ENCODE data around the gene MAP2K2.

Gene MAP2K2

DNA sequence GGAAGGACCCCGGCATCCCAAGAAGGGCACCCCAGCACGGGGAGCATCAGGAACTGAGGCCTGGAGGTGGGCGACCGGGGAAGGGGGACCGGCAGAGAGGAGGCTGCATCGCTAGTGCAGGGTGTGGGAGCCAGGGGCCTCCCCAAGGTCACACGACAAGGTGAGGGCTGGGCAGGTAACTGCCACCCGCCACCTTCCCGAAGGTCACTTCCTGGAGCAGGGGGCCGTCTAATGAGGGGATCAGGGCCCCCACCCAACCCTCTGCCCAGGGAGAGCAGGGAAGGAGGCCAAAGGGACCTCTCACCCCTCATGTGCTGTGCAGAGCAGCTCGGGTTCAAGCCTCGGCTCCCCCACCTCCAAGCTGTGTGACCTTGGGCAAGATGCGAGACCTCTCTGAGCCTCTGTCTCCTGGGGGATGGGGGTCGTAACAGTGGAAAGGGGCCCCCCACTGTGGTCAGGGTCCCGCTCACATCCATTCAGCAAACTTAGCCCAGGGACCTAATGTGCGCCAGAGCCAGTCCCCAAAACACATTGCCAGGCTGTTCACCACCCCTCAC, 63.2 kb downstream of the MAP2K2 start:
- no peak for DNase-seq (ENCODE audit: low read depth)

DNA sequence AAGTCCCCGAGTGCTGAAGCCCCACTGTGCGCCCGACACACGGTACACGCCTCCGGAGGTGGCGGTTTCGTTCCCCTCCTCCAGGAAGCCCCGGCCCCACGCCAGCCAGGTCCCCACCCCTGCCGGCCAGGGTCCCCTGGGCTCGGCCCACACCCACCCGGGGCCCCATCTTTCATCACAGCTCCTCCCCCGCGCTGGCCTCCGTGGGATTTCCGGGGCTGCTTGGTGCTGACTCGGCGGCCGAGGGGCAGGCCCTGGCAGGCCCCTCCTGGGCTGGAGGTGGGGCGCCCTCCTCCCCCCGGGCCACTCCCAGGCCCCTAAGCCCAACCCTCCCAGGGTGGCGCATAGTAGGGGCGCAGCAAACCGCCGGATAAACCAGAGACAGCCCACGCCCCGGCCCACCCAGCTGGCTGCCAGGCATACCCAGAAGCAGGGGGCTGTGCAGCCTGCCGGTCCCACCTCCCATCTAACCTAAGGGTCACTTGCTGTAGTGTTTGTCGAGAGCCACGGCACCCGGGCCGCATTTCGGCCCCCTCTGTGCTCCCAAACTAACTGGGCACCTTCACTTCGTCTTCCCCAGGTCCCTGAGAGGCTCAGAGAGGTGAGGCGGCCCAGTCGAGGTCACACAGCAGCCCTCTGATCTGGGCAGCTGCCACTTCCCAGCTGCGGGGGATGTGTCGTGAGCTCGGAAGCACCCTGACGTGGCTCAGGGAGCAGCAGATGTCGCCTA, 63.9 kb downstream of the MAP2K2 start:
- DNase-seq (ENCODE audit: low read depth): peak; percentile 31

DNA sequence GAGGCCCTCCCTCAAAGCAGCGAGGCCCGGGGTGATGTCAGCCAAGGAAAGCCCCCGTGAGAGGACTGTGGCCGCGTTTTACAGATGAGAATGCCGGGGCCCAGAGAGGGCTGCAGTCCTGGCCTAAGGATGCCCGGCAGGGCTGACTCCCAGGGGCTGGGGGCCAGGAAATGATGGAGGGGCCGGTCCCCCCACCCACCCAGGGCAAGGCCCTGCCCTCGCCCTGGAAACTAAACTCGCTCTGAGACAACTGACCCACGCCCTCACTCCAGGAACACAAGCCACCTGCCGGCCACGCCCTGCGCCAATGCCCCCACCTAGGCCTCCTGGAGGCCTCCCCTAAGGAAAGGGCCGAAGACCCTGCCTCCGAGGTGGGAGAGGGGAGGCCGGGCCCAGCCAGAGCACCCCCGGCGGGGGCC, 64.5 kb downstream of the MAP2K2 start:
- no peak for DNase-seq (ENCODE audit: low read depth)

DNA sequence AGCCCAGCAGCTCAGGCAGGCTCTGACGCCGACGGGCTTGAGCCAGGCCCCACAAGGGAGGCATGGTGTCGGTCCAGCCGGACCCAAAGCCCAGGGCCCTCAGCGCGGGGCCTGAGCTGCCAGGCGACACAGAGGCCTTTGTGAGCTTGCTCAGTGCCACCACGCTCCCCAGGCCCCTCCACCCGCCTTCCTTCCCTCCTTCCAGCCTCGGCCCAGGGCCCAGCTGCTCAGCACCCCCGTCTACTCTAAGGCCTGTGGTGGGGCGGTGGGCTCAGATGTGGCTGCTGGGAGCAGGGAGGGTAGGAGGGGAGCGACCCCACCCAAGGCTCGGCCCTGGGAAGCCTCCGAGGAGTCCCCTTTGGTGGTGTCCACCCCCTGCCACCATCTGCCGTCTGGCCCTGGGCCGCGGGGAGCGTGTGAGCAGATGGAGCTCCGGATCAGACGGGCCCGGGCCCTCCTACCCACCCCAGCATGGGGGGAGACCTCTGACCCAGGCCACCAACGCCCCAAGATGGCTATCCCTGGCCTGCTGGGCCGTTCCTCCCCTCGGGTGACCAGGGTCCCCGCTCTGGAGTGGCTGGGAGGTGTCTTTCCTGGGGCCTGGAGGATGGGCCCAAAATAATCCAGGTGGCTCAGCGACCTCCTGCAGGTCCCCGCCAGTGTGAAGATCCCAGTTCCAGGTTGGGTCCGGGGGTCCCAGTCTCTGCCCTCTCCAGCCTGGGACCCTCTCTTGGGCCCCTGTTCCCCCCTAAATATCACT, 65.0 kb downstream of the MAP2K2 start:
- DNase-seq (ENCODE audit: low read depth): no peak

DNA sequence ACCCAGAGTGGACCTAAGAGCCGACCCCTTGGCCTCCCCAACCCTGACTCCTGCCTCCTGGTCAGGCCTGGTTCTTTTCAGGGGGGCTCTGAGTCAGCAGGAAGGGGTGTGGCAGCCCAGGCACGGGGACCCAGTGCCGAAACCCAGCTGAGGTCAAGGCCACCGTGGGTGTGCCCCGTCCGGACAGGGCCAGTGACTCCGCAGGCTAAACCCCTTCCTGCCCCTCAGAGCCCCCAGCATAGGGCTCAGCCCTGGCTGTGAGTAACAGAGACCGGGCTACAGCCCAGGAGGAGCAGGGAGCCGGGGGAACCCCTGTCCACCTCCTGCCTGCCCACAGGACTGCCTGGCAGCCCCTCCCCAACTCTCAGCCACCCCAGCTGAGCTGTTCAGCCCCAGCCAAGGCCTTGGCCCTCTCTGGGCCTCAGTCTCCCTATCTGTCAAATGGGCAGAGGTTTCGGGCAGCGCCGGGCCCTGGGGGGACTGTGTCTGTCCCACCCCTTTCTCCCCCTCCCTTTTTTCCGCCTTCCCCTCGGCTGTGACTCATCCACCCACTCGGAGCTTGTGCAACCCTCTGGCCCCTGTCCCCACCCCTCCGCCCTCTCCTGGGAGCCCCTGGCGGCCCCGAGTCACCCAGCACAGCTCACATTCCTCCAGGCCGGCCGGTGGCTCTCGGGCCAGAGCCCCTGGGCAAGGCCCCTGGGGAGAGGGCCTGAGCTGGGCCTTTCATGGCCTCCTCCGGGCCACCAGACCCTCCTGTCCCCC, 65.8 kb downstream of the MAP2K2 start:
- no peak for DNase-seq (ENCODE audit: low read depth)

DNA sequence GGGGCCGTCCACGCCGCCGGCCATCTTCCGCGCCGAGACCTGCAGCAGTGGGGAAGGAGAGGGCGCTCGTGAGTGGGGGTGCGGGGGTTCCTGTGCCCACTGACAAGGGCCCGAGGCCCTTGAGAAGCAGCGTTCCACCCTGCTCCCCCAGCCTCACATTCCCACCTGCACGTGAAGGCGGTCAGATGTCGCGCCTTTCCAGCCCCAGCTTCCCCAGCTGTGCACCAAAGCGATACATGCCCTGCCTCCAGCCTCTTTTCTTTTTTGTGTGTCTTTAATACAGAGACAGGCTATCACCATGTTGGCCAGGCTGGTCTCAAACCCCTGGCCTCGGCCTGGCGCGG, 68.7 kb downstream of the MAP2K2 start:
- DNase-seq (ENCODE audit: low read depth): no peak

DNA sequence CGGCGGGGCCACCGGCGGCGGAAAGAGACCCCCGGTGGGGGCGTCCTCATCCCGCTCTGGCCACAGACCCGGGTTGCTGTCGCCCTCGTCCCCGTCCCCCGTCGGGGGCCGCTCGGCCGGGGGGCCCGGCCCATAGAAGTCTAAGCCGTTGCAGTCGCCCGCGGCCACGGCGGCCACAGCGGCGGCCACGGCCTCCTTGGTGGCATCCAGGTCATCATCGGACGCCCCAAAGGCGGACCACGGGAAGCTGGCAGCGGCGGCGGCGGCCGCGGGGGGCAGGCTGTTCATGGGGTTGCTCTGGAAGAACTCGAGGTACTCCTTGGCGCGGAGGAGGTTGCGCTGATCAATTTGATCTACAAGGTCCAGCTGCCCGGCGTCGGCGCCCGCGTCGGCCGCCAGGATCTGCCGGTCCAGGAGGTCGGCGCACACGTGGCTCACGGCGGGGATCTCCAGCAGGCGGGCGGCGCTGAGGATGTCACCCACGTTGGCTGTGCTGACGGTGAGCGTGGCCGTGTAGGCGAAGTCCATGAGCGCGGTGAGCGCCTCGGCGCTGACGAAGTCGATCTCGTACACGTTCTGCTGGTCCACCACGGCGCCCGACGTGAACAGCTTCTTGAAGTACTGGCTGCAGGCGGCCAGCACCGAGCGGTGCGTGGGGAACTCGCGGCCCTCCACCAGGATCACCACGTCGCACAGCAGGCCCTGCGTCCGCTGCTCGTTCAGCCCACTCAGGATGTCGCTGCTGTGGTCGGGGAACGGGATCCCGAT, 69.3 kb downstream of the MAP2K2 start:
- DNase-seq (ENCODE audit: low read depth): no peak

DNA sequence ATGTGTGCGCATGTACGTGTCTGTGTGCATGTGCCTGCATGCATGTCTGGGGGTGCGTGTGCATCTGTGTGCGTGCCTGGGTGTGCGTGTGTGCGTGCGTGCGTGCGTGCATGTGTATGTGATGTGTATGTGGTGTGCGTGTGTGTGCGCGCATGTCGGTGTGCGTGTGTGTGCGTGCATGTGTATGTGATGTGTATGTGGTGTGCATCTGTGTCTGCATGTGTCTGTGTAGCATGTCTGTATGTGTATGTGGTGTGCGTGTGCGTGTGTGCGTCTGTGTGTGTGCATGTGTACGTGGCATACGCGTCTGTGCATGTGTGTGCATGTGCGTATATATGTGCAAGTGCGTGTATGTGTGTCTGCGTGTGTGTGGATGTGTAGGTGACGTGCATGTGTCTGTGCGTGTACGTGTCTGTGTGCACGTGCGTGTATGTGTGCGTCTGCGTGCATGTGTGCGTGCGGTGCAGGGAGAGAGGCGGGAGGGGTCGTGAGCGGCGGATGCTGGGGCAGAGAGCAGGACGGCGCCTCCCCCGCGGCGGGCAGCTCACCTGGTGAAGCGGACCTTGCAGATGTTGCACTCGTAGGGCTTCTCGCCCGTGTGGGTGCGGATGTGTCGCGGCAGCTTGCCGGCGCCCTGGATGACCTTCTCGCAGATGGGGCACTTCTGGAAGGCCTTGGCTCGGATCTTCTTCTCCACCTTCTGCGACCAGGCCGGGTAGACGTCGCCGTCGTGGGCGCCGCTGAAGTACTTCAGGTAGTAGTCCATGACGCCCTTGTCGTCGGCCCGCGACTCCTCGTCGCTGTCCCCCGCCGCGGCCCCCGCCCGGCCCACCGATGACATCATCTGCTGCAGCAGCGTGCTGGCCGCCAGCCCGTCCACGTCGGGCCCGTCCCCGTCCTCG, 70.2 kb downstream of the MAP2K2 start:
- DNase-seq (ENCODE audit: low read depth): no peak

DNA sequence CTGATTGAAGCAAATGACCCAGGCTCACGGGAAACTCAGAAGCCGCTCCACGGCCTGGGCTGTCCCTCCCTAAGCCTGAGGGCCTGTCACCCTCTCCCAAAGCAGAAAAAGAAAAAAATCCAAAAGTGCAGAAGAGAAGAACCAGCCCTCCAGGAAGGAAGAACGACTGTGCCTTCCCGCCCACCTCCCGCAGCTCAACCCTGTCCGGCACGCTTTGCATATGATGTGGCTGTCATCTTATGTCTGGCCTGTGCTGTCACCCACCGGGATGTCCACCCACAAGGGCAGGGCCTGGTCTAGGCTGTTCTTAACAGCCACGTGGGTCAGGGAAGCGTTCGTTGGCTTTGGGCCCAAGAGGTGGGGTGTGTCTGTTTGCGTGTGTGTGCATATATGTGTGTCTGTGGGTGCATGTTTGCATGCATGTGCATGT, 70.9 kb downstream of the MAP2K2 start:
- no peak for DNase-seq (ENCODE audit: low read depth)

DNA sequence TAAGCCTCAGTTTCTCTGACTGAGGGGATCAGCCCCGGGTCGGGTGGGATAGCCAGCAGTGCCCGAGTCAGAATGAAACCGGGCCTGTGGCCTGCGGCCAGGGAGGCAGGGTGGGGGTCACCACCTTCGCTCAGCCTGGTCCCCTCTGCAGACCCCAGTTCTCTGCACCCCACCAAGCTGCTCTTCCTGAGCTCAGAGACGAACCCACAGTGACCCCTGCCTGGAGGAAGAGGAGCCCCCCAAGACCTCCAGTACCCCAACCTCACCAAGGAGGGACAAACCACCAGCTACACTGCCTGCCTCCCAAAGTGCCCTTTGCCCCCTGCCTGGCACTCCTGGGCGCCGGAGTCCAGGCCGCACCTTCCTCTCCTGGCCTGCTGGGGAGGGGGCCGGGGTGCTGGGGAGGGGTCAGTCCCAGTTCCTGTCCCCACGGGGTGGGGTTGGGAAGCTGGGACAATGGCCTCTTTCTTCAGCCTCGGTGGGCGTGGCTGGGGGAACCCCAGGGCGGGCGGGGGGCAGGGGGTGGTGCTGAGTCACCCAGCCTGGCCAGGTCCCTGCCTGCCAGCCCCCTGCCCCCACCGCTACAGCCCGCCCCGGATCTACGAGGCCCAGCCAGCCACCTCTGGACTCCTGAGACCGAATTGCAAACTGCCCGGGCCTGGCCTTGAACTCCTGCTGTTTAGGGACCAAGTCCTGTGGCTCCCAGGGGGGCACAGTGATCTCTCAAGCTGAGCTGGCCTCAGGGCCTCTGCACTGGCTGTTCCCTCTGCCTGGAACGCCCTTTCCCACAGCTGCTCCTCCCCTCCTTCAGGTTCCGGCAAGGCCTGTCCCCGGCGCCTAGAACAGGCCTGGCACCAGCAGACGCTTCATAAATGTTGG, 71.6 kb downstream of the MAP2K2 start:
- no peak for DNase-seq (ENCODE audit: low read depth)

DNA sequence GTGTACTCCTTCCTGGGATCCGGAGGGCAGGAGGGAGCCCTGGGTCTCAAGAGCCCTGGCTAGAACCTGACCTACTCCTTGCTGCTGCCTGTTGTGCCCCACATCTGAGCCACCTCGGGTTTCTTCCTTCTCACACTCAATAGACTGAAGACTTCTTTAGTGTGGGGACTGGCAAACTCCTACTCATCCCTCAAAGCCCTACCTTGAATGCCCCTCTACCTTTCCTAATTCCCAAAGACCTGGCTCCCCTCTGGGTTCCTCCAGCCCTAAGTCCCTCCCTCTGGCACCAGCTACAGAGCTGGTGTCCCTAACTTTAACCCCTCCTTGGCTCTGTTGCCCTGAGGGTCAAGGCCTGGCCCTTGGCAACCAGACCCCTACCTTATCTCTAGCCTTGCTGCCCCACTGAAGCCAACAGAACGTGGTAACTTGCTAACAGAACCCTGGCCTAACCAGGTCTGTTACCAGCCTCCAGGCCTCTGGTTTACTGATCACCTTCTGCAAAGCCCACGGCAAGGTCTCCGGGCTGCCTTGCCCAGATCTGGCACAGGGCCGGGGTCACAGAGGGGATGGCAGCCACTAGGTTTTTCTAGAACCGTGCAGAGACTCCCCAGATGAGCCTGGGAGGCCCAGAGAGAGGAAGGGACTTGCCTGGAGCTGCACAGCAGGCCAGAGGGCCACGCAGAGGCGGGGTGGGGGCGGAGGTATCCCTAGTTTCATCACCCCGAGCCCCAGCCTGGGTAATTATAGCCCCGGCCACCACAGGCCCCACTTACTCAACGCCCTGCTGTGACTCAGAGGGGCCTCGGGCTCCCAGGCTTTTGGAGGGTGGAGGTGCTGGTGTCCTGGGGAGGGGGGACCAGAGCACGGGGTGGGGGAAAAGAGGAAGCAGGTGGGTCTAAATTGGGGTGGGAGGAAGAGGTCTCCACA, 72.5 kb downstream of the MAP2K2 start:
- no peak for DNase-seq (ENCODE audit: low read depth)

DNA sequence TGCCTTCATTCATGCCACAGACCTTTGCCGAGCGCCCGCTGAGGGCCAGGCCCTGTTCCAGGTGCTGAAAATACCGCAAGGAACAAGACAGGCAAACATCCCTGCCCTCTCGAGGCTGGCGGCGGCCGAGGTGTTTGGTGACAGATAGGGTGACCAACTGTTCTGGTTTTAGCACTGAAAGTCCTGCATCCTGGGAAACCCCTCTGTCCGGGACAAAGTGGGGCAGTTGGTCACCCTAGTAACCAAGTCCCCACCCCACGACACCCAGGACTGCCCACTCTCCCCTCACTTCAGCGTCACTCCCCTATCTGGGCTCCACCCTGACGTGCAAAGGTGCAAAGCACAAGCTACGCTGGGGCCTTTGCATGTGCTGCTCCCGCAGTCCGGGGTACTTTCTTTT, 74.5 kb downstream of the MAP2K2 start:
- no peak for DNase-seq (ENCODE audit: low read depth)

DNA sequence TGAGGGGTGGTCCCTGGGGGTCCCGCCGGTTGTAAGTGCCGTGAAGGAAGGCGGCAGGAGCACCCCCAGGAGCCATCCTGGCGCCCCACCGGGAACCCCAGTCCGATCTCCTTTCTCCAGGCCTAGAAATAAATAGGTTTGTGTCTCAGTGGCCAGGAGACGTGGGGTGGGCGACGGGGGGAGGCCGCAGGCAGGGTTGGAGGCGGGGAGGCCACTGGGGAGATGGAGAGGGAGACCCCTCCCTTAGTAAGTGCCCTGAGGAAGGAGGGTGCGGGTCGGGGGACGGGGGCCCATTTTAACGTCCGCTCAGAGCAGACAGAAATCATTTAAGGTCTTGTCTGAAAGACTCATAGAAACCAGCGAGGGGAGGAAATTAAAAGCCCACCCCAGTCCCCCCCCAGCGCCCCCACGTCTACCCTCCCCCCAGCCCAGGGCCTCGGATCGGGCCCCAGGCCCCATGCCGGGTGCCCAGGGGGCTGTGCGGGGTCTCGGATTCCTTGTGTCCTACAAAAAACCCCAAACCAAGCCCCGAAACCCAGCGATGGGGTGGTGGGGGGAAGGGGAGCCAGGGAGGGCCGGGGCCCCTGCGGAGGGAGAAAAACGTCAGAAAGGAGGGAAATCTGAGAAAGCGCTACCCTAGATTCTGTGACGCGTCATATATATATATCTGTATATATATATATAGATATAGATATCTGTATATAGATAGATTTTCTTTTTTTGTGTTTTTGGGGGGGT, 76.8 kb downstream of the MAP2K2 start:
- no peak for DNase-seq (ENCODE audit: low read depth)

DNA sequence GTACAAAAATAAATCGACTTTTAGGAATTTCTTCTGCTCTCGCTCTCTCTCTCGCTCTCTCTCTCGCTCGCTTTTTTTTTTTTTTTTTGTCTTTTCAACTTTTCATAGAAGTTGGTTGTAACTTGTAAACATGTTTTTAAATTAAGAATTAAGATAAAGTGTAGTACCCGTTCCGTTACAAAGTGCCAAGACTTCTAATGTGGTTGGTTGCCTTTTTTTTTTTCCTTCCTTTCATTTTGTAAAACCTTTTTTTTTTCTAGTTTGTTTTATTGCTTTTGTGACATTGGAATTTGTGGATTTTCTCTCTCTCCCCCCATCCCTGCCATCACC, 77.6 kb downstream of the MAP2K2 start:
- DNase-seq (ENCODE audit: low read depth): no peak

DNA sequence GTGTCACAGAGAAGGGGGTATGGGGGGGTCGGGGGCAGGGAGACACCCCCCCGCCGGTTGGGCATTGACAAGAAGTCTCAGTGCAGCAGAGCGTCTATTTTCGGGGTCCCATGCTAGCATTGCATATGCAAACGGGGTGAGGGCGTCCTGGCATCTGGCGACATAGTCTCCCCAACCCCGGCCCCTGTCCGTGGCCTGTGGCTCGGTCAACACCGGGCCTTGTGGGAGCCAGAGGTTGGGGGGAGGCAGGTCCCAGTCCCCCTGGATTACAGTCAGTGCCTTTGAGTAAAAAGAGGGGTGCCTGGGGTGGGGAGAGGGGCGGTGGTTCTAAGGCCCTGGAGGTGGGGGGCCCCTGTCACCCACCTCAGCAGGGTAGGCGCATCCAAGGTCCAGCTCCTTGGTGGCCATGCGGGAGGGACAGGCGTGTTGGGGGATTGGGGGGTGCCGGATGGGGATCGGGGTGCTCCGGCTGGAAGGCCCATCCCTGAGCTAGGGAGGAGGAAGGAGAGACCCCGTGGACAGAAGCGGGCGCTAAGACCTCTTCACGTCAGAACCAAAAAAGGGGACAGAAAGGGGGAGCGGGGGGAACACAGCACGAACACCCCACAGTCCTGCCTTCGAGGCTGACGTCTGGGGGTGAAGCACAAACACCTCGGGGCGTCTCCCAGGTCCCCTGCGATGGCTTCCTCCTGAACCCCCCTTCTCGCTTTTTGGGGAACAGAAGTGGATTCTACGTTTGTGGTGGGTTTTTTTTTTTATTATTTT, 78.1 kb downstream of the MAP2K2 start:
- no peak for DNase-seq (ENCODE audit: low read depth)

DNA sequence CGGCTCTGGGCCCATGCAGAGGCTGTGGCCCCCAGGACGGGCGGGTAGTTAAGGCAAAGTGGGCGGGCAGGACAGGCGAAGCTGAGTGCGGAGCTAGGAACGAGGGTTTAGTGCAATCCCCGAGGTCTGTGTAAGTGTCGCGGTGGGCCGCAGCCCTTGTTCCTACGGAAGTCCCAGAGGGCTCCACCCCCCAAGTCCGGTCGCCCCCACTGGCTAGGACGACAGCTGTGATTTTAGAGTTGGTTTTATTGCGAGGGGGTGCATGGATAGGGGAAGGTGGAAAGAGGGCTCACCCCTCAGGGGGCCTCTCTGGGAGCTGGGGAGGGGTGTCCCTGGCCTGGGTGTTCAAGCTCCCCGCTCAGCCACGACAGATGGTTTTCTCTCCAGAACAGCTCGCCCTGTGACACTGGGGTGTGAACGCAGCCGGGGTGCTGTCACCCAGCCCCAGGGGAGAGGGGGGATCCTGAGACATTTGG, 78.9 kb downstream of the MAP2K2 start:
- no peak for DNase-seq (ENCODE audit: low read depth)

Data from T follicular helper cell (primary cell).